NCI-H1092 (cell line): ENCODE results near the gene PRKCH.

Source experiments
- DNase-seq: peaks from one replicate; lab custom pipeline; 2025; lab: John Stamatoyannopoulos, UW

Gene PRKCH

GRCh38 chr14:61589691-61590581, 268.6 kb downstream of the PRKCH start:
- no peak for DNase-seq

- no peak for DNase-seq
These were observed 270.5 kb downstream of the PRKCH start for GRCh38 chr14:61591862-61592261.

GRCh38 chr14:61593330-61593729, 272.0 kb downstream of the PRKCH start:
- no peak for DNase-seq

GRCh38 chr14:61596990-61597389, 275.6 kb downstream of the PRKCH start:
- DNase-seq, result no peak

GRCh38 chr14:61598980-61599379, 277.6 kb downstream of the PRKCH start:
- no peak for DNase-seq

GRCh38 chr14:61599942-61600341, 278.6 kb downstream of the PRKCH start:
- DNase-seq, result no peak
